Neutrophil (primary cell): ENCODE measurements around the gene CHST12.

ENCODE experiments used
- H3K27ac ChIP-seq: fragments of 200-600 bp; sonication (generic); 2 replicates; pipeline ENCODE4 v1.5.1; 2016; ENCODE audit warnings: mild to moderate bottlenecking, moderate library complexity
- H3K27me3 ChIP-seq: fragments of 200-600 bp; sonication (generic); 2 replicates; pipeline ENCODE4 v1.6.0; 2016; ENCODE audit warnings: mild to moderate bottlenecking
- H3K36me3 ChIP-seq: fragments of 200-600 bp; sonication (generic); 2 replicates; pipeline ENCODE4 v1.5.1; 2017
- H3K4me1 ChIP-seq, 2 experiments: fragments of 200-600 bp in 1 of 2; sonication (generic) in 1 of 2; 1 replicate in 1 of 2; 2 replicates in 1 of 2; pipeline versions ENCODE4 v1.5.1 to v1.6.1; 2013 to 2016; ENCODE audit warnings: low read depth in 1 of 2, low read length in 1 of 2, mild to moderate bottlenecking in 1 of 2, moderate library complexity in 1 of 2; ENCODE audit not compliant: control insufficient read depth in 1 of 2, insufficient read depth in 1 of 2
- H3K4me3 ChIP-seq, 2 experiments: fragments of 200-600 bp in 1 of 2; sonication (generic) in 1 of 2; 1 replicate in 1 of 2; 2 replicates in 1 of 2; pipeline ENCODE4 v1.5.1; 2013 to 2016; ENCODE audit warnings: low read depth in 1 of 2, low read length in 1 of 2, mild to moderate bottlenecking in 1 of 2, moderate library complexity in 1 of 2
- H3K9me3 ChIP-seq: fragments of 200-600 bp; sonication (generic); 2 replicates; pipeline ENCODE4 v1.5.1; 2016
- TF ChIP-seq, protein P1 (sequence below): fragments of 200-600 bp; sonication (generic); IDR thresholded peaks from 2 replicates; pipeline ENCODE4 v1.5.1; 2016; ENCODE audit warnings: antibody characterized with exemption

The CHST12 gene

DNA sequence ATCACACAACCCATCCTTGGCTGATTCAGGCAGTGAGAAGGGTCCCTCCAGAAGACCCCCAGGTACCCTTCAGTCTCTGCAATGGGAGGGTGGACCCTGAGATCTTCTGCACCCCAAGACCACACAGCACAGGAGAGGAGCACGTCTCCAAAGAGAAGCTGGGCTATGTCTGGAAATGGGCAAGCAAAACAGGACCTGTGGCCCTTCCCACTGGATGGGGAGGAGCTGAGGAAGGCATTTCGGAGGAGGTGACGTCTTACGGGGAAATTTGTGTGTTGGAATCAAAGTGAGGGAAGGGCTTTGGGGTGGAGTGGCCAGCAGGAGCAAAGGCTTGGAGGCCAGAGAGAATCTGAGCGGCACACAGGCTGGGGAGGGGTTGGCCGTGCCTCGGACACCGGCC is 56.3 kb downstream of the CHST12 start:
- no peak overlapping the region for H3K4me3 ChIP-seq
- no peaks in the 10 kb centered on the region for H3K4me1 ChIP-seq
- H3K27me3 ChIP-seq, result no peaks in the 10 kb centered on the region
- no peaks in the 10 kb centered on the region for H3K9me3 ChIP-seq
- no peaks in the 10 kb centered on the region for H3K36me3 ChIP-seq
- no peak overlapping the region for H3K27ac ChIP-seq
- TF ChIP-seq, protein P1, sequence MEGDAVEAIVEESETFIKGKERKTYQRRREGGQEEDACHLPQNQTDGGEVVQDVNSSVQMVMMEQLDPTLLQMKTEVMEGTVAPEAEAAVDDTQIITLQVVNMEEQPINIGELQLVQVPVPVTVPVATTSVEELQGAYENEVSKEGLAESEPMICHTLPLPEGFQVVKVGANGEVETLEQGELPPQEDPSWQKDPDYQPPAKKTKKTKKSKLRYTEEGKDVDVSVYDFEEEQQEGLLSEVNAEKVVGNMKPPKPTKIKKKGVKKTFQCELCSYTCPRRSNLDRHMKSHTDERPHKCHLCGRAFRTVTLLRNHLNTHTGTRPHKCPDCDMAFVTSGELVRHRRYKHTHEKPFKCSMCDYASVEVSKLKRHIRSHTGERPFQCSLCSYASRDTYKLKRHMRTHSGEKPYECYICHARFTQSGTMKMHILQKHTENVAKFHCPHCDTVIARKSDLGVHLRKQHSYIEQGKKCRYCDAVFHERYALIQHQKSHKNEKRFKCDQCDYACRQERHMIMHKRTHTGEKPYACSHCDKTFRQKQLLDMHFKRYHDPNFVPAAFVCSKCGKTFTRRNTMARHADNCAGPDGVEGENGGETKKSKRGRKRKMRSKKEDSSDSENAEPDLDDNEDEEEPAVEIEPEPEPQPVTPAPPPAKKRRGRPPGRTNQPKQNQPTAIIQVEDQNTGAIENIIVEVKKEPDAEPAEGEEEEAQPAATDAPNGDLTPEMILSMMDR, result no peak

DNA sequence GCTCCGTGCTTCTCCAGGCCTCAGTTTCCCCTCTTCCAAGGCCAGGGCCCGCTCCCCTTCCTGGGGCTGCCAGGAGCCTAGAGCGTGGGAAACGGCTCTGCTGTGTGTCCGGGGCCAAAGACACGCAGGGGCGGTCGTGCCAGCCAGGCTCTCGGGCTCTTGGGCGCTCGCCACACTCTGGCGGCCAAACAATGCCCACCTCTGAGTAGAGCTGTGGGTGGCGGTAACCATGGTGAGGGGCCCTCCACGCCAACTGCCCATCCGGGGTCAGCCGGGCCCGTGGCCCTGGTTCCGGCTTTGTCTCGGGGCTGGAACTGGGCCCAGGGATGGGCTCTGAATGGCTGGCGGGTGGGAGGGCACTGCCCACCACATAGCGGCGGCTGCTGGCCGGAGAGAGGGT is 56.8 kb downstream of the CHST12 start:
- Histone ChIP-seq H3K4me3 (no peak overlapping the region), H3K4me1 (no peaks in the 10 kb centered on the region), H3K27me3 (no peaks in the 10 kb centered on the region), H3K36me3 (no peaks in the 10 kb centered on the region), H3K27ac (no peak overlapping the region), H3K9me3 (no peaks in the 10 kb centered on the region)
- TF ChIP-seq, protein P1, result no peak

GRCh38 chr7:2460641-2461040 is 57.2 kb downstream of the CHST12 start:
- no peak overlapping the region for H3K27ac ChIP-seq

DNA sequence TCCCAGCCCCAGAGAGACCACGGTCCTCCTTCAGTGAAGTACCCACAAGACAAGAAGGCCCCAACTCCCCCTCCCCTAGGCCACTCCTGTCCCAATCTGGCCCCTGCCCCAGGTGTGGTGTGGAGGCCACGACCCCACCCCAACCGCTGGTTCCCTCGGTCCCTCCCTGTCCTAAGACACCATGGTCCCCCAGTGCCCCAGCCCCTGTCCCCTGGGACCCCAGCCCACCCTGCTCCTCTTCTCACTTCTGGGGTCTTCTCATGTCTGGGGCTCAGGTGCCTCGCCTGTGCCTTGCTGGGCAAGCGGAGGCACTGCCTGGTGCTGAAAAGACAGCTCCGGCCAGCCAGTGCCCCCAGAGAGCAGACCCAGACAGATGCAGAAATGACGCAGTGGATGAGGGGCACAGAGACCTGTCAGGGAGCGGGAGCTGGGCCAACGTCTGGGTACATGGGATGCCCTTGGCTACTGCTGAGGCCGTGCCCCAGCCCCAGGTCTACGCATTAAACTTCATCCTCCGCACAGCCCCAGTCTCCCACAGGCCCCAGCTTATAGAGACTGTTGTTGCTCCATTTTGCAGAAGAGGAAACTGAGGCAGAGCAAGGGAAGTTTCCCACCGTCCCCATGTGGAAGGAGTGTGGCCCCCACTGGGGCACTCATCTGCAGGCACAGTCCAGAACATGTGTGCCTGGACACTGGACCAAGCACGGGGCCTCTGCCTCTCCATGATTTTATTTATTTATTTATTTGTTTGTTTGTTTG is 58.0 kb downstream of the CHST12 start:
- Histone ChIP-seq H3K27me3 (no peaks in the 10 kb centered on the region), H3K36me3 (no peaks in the 10 kb centered on the region), H3K9me3 (no peaks in the 10 kb centered on the region), H3K27ac (no peak overlapping the region), H3K4me1 (no peaks in the 10 kb centered on the region), H3K4me3 (no peak overlapping the region)
- TF ChIP-seq, protein P1, result no peak

More at GRCh38 chr7:2460641-2461040, 57.2 kb downstream of the CHST12 start:
- no peaks in the 10 kb centered on the region for H3K4me1 ChIP-seq
- no peaks in the 10 kb centered on the region for H3K36me3 ChIP-seq
- TF ChIP-seq, protein P1, result no peak
- H3K9me3 ChIP-seq, result no peaks in the 10 kb centered on the region
- no peak overlapping the region for H3K4me3 ChIP-seq
- no peaks in the 10 kb centered on the region for H3K27me3 ChIP-seq

DNA sequence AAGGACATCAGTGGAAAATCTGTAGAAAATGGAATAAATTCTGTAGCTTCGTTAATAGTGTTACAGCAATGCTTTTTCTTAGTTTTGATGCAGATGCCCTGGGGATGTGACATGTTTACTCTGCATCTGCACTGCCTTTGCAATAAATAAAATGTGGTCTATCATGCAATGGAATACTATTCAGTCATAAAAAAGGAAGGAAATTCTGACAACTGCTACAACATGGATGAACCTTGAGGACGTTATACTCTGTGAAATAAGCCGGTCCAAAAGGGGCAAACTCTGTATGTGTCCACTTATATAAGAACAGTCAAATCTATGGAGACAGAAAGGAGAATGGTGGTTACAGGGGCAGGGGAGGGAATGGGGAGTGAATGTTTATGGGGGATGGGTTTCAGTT is 59.3 kb downstream of the CHST12 start:
- Histone ChIP-seq H3K27ac (no peak overlapping the region), H3K4me3 (no peak overlapping the region), H3K4me1 (peaks cover 4 to 5% of the 10 kb centered on the region in 2 experiments), H3K36me3 (no peaks in the 10 kb centered on the region), H3K9me3 (no peaks in the 10 kb centered on the region), H3K27me3 (no peaks in the 10 kb centered on the region)
- TF ChIP-seq, protein P1, result no peak
